Left lung (tissue), 10 donors: Measurements from ENCODE around the gene CENPF. TPM values are rescaled to one million over a fixed set of nuclear protein-coding genes. Genes with fewer than 3 reads are reported as not detected.
"Not testable (repeated sequence)": the region's sequence is repeated elsewhere in the genome, so short reads cannot be mapped to it uniquely, and the experiment has no call there.

Experiments
- ATAC-seq: fragments of 200-7000 bp; cut with Tn5 transposase; one replicate; pipeline ENCODE4 v1.9.1; 2020; ENCODE audit warnings: moderate library complexity
- DNase-seq, 4 donors: peaks; one replicate each; pipeline ENCODE4 v3.0.0-alpha.2; 2013 to 2020
- H3K27ac ChIP-seq, 2 donors: fragments of 200-600 bp; sonication (generic) in 1 of 2; one replicate each; pipeline versions ENCODE4 v1.5.0 to v1.8.0; 2020 to 2021
- H3K27me3 ChIP-seq, 2 donors: fragments of 200-600 bp; sonication (generic) in 1 of 2; one replicate each; pipeline versions ENCODE4 v1.5.0 to v1.8.0; 2020 to 2021
- H3K36me3 ChIP-seq, 2 donors: fragments of 200-600 bp; sonication (generic) in 1 of 2; one replicate each; pipeline versions ENCODE4 v1.5.0 to v1.8.0; 2020 to 2021
- H3K4me1 ChIP-seq, 2 donors: fragments of 200-600 bp; one replicate each; pipeline ENCODE4 v1.8.0; 2021
- H3K4me3 ChIP-seq, 2 donors: fragments of 200-600 bp; sonication (generic) in 1 of 2; one replicate each; pipeline versions ENCODE4 v1.5.0 to v1.8.0; 2020 to 2021; ENCODE audit warnings: mild to moderate bottlenecking in 1 of 2
- H3K9me3 ChIP-seq, 2 donors: fragments of 200-600 bp; sonication (generic) in 1 of 2; one replicate each; pipeline versions ENCODE4 v1.5.0 to v1.8.0; 2020 to 2021
- intact Hi-C, 2 donors: fragments of 100-400 bp; cut with DNase I; formaldehyde crosslinking; loops; one replicate each; pipeline versions ENCODE4 v1.11.2 to v1.14.2; 2022
- polyA plus RNA-seq, 6 donors: library from polyadenylated mRNA; unstranded; fragments of 120-200 nt; gene quantifications; one replicate each; pipeline ENCODE4 v1.2.1, GENCODE V29; 2013; ENCODE audit not compliant: insufficient read length in 6 of 6
- total RNA-seq, 2 donors: library from RNA; stranded (reverse); fragmentation: NEBNext Ultra II Directional; extraction: Animal tissue kit (Norgen Biotek cat#: 25700); gene quantifications; one replicate each; pipeline ENCODE4 v1.2.1, GENCODE V29; 2021
- TF ChIP-seq, protein P1 (sequence below), 2 donors: fragments of 200-600 bp; sonication (generic) in 1 of 2; IDR thresholded peaks; one replicate each; pipeline versions ENCODE4 v1.5.0 to v1.8.0; 2021; ENCODE audit warnings: antibody characterized with exemption in 2 of 2
- donor health status: DM: no; HTN: yes; CAD: no.
- donor health status: DM: no; HTN: no; CAD: no.

CENPF gene
- total and polyA plus RNA-seq, 8 donors: 3.4 to 157 (median 60.6) TPM

DNA sequence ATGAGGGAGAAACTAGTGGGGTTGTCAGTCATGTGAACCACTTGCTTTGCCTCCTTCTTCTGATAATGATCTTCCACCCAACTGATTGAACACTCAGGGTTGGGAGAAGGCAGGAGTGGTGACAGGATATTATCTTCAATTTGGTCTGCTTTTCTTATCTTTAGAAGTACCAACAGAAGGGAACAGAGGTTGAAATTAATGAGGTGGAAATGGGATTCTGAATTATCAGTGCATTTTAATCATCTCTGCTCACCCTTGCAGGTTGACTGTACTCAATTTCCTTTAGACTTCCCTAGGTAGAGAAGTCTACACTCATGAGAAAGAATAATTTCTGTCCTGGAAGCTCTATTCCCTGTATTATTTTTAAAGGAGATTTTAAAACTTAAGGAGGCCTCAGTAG lies 31.7 kb upstream of the CENPF start:
- no peak for ATAC-seq
- H3K36me3 ChIP-seq: no peaks in the 10 kb centered on the region
- H3K27me3 ChIP-seq: no peaks in the 10 kb centered on the region
- H3K4me3 ChIP-seq: no peak overlapping the region
- intact Hi-C loops: no loop called here
- H3K27ac ChIP-seq: no peak overlapping the region
- no peaks in the 10 kb centered on the region for H3K4me1 ChIP-seq
- DNase-seq: no peak
- TF ChIP-seq, protein P1, sequence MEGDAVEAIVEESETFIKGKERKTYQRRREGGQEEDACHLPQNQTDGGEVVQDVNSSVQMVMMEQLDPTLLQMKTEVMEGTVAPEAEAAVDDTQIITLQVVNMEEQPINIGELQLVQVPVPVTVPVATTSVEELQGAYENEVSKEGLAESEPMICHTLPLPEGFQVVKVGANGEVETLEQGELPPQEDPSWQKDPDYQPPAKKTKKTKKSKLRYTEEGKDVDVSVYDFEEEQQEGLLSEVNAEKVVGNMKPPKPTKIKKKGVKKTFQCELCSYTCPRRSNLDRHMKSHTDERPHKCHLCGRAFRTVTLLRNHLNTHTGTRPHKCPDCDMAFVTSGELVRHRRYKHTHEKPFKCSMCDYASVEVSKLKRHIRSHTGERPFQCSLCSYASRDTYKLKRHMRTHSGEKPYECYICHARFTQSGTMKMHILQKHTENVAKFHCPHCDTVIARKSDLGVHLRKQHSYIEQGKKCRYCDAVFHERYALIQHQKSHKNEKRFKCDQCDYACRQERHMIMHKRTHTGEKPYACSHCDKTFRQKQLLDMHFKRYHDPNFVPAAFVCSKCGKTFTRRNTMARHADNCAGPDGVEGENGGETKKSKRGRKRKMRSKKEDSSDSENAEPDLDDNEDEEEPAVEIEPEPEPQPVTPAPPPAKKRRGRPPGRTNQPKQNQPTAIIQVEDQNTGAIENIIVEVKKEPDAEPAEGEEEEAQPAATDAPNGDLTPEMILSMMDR (IDR thresholded peaks at IDR 0.05): no peak
- peaks cover 0 to 11% of the 10 kb centered on the region in 2 donors for H3K9me3 ChIP-seq

DNA sequence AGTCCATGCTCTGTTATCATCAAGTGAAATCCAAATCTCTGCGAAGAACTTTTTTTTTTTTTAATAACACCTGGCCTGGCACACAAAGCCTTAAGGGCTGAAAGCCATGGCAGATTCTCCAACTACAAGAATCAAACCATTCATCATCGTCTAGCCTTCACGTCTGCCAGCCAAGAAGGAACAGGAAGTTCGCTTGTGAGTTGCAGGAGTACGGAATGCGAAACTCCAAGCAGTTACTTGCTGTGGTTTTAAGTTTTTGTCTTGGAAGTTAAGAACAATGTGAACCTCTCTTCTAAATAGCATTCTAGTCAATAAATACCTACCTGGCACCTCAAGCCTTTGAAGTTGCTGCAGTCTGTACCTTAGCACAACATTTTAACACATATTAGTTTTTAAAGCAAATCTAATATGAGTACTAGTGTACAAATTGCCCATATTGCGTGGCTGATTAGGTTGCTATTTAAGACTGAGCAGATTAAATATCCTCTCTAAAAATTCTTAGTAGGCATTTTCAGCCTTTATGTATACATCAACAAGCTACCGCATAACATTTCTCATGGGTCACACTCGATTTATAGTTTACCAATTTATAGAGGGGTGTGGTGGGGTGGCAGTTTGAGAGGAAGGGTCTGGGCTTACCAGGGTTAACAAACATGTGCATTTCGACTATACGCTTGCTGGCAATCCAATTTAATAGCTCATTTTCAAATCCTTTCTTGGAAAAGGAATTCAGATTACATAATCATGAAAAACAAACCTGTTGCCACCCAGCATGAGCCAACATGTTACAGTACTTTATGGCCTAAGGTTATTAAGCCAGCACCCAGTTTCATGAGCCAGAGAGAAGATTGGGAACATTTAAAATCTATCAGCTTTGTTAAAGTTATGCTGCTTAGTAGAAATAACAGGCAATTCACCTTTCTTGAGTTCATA lies 29.3 kb upstream of the CENPF start:
- intact Hi-C loops: no loop called here
- no peak overlapping the region for H3K27ac ChIP-seq
- peak; percentile 49 for ATAC-seq

DNA sequence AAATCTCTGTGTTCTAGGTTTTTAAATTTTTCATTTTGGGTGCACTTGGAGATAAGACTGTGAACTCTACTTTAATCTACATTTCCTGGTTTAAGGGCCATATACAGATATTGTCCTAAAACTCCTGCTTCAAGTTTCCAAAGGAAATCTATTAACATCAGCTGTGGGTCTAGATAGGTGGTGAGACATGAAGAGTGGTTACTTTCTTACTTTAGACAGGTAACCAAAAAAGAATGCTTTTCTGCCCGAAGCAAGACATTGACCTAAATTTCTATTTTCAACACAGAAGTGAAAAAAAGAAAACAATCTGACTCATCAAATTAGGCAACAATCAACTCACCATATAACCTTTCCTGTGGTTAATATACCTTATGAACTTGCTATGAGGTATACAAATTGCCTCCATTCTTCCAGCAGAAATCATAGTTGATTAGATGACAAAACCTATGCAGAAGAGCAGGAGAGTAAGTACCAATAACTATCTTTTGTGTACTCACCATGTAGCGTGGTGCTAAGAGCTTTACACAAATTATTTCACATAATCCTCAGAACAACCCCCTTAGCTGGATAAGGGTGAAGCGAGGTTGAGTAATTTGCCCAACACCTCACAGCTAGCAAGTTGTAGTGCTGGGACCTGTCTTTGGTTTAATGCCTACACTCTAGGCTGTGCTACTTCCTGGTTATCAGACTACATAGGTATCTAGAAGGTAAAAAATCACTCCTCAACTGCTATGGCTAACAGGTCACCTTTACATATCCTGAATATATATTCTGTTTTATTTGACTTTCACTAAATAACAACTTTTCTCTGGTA lies 28.2 kb upstream of the CENPF start:
- Histone ChIP-seq H3K27me3 (no peaks in the 10 kb centered on the region), H3K9me3 (peaks cover 0 to 24% of the 10 kb centered on the region in 2 donors), H3K27ac (no peak overlapping the region), H3K4me1 (no peaks in the 10 kb centered on the region), H3K4me3 (no peak overlapping the region), H3K36me3 (no peaks in the 10 kb centered on the region)
- no peak for DNase-seq
- no peak for ATAC-seq
- intact Hi-C loops: no loop called here
- TF ChIP-seq, protein P1 (IDR thresholded peaks at IDR 0.05): no peak

More for the DNA sequence above, 29.3 kb upstream of the CENPF start:
- Histone ChIP-seq H3K9me3 (peaks cover 0 to 24% of the 10 kb centered on the region in 2 donors), H3K36me3 (no peaks in the 10 kb centered on the region), H3K4me3 (no peak overlapping the region), H3K27me3 (no peaks in the 10 kb centered on the region), H3K4me1 (no peaks in the 10 kb centered on the region)
- TF ChIP-seq, protein P1 (IDR thresholded peaks at IDR 0.05): no peak
- no peak for DNase-seq

DNA sequence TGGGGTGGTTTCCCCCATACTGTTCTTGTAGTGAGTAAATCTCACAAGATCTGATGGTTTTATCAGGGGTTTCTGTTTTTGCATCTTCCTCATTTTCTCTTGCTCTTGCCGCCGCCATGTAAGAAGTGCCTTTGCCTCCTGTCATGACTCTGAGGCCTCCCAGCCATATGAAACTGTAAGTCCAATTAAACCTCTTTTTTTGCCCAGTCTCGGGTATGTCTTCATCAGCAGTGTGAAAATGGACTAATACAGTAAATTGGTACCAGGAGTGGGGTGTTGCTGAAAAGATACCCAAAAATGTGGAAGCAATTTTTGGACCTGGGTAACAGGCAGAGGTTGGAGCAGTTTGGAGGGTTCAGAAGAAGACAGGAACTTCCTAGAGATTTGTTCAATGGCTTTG lies 26.9 kb upstream of the CENPF start:
- H3K27me3 ChIP-seq, intact Hi-C loops: not testable (repeated sequence)

DNA sequence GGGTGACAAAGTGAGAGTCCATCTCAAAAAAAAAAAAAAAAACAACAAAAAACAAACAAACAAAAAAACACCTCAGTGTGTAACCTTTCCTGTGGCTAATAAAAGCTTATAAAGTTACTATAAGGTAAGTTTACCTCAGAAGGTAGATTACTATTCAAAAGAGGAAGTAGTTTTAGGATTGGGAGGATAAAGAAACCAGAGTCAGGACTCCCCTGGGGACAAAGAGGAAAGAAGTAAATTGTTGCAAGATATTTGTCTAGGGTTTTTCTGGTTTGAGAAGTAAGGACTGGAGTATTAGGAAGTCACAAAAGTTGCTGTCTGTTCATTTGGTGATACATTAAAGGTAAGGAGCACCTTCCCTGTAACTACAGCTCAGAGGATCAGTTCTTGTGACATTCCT lies 23.8 kb upstream of the CENPF start:
- intact Hi-C loops: no loop called here
- no peaks in the 10 kb centered on the region for H3K27me3 ChIP-seq
- H3K4me3 ChIP-seq: no peak overlapping the region
- H3K9me3 ChIP-seq: peaks cover 0 to 24% of the 10 kb centered on the region in 2 donors
- H3K36me3 ChIP-seq: no peaks in the 10 kb centered on the region
- TF ChIP-seq, protein P1 (IDR thresholded peaks at IDR 0.05): no peak
- no peaks in the 10 kb centered on the region for H3K4me1 ChIP-seq
- no peak for ATAC-seq
- no peak overlapping the region for H3K27ac ChIP-seq
- DNase-seq: no peak

More for the DNA sequence above, 26.9 kb upstream of the CENPF start:
- peaks cover 0 to 24% of the 10 kb centered on the region in 2 donors for H3K9me3 ChIP-seq
- not testable (repeated sequence) for H3K4me1 ChIP-seq, H3K36me3 ChIP-seq, H3K4me3 ChIP-seq, ATAC-seq, DNase-seq, H3K27ac ChIP-seq
